Kidney epithelial cell (primary cell): ENCODE data around the gene SLC17A2. TPM values are rescaled to one million over a fixed set of nuclear protein-coding genes. Genes with fewer than 3 reads are reported as not detected.

Experiments used
- DNase-seq: peaks from one replicate; pipeline ENCODE4 v3.0.0-alpha.2; 2010; ENCODE audit warnings: low read depth
- H3K27me3 ChIP-seq: 2 replicates; pipeline ENCODE4 v1.6.0; 2011; ENCODE audit warnings: low read length; ENCODE audit not compliant: control insufficient read depth, insufficient read depth
- H3K36me3 ChIP-seq: 2 replicates; pipeline ENCODE4 v1.5.1; 2011; ENCODE audit warnings: low read length; ENCODE audit not compliant: control insufficient read depth, insufficient read depth
- H3K4me3 ChIP-seq: 2 replicates; pipeline ENCODE4 v1.5.1; 2011; ENCODE audit warnings: low read depth, mild to moderate bottlenecking, control low read depth, low read length
- total RNA-seq: library from RNA; depleted of rRNA; stranded (reverse); fragments of >200 nt; gene quantifications from 2 replicates; pipeline ENCODE4 v1.2.3, GENCODE V29; 2015
- TF ChIP-seq, protein P1 (sequence below): IDR thresholded peaks from 2 replicates; pipeline ENCODE4 v1.5.1; 2011; ENCODE audit warnings: mild to moderate bottlenecking, moderate library complexity, low read length, control low read depth, inconsistent platforms; ENCODE audit not compliant: insufficient read depth, poor library complexity, severe bottlenecking

The SLC17A2 gene
- total RNA-seq, 1 donor from 2014 or later: not detected

- TF ChIP-seq, protein P1, sequence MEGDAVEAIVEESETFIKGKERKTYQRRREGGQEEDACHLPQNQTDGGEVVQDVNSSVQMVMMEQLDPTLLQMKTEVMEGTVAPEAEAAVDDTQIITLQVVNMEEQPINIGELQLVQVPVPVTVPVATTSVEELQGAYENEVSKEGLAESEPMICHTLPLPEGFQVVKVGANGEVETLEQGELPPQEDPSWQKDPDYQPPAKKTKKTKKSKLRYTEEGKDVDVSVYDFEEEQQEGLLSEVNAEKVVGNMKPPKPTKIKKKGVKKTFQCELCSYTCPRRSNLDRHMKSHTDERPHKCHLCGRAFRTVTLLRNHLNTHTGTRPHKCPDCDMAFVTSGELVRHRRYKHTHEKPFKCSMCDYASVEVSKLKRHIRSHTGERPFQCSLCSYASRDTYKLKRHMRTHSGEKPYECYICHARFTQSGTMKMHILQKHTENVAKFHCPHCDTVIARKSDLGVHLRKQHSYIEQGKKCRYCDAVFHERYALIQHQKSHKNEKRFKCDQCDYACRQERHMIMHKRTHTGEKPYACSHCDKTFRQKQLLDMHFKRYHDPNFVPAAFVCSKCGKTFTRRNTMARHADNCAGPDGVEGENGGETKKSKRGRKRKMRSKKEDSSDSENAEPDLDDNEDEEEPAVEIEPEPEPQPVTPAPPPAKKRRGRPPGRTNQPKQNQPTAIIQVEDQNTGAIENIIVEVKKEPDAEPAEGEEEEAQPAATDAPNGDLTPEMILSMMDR: no peak
- Histone ChIP-seq H3K36me3 (no peaks in the 10 kb centered on the region), H3K27me3 (no peaks in the 10 kb centered on the region), H3K4me3 (no peak overlapping the region)
- DNase-seq: peak; percentile 93
These were observed 46.5 kb downstream of the SLC17A2 start for GRCh38 chr6:25883991-25884390.

DNA sequence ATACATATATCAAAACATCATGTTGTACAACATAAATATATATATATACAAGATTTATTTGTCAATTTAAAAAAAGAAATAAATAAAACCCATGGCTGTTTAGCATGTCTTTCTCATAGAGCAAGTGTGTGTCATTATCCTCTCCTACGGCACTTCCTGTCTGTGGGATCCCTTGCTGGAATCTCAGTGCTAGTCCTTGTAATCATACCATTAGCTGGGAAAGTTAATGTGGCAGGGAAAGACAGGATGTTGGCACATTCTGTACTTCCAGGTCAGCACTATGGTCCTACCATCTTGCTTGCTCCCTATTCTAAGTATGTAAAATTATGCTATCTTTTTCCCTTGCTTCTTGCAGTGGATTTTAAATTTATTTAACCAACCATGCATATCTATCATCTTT is 47.0 kb downstream of the SLC17A2 start:
- Histone ChIP-seq H3K4me3 (no peak overlapping the region), H3K36me3 (no peaks in the 10 kb centered on the region), H3K27me3 (no peaks in the 10 kb centered on the region)
- DNase-seq: peak; percentile 37
- TF ChIP-seq, protein P1: no peak

- Histone ChIP-seq H3K36me3 (no peaks in the 10 kb centered on the region), H3K27me3 (no peaks in the 10 kb centered on the region), H3K4me3 (no peak overlapping the region)
- DNase-seq: no peak
- TF ChIP-seq, protein P1: no peak
These were observed 48.4 kb downstream of the SLC17A2 start for GRCh38 chr6:25882051-25882496.

DNA sequence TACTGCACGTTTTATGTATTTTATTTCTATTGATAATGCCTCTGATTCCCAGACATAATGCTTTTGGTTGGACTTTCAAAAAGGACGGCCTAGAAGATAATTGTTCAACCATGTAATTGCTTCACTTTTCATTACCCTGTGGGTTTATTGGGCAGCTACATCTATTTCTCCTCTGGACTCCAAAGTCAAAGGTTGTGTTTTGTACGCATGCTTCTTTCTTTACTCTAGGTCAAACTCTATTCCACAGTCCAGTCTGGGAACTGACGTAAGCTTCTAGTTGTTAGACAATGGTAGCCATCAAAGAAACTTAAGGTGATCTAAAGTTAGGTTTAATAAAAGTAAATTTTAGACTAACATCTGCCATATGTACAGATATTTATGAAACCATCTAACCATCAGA is 49.9 kb downstream of the SLC17A2 start:
- Histone ChIP-seq H3K4me3 (no peak overlapping the region), H3K36me3 (no peaks in the 10 kb centered on the region), H3K27me3 (no peaks in the 10 kb centered on the region)
- no peak for DNase-seq
- TF ChIP-seq, protein P1: no peak

DNA sequence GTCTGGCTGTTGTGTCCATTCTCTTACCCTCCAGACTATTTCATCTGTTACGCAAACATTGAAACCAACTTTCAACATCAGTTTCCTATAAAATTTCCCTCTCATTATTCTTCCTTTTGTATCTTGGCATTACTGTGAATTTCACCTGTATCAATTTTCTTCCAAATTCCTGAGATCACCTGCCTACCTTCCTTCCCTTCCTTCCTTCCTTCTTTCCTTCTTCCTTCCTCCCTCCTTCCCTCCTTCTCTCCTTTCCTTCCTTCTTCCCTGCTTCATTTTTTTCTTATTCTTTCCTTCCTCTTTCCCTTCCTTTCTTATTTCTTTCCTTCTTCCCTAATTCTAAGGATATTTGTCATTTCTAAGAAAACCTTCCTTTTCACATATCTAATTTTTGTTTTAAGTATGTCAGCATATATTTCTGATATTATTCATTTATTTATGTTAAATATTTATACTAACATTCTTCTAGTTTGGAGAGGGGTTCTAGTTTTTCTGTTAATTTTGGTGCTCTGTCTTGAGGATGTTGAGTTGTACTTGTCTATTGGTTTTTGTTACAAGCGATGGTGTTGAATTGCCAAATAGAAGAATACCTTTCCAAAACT is 51.7 kb downstream of the SLC17A2 start:
- no peaks in the 10 kb centered on the region for H3K27me3 ChIP-seq
- no peak for DNase-seq
- TF ChIP-seq, protein P1: no peak

More for the DNA sequence above, 51.7 kb downstream of the SLC17A2 start:
- Histone ChIP-seq H3K4me3 (no peak overlapping the region), H3K36me3 (no peaks in the 10 kb centered on the region)
